Measurements from ENCODE around the gene KIF5A.

GRCh38 chr12:57624441-57625220 is 74.8 kb downstream of the KIF5A start:
- TF ChIP-seq CTCF (conservative IDR thresholded peaks at IDR 0.05; ENCODE audit: low read length) (no peak), EZH2phosphoT487 (IDR thresholded peaks at IDR 0.05; ENCODE audit: borderline replicate concordance) (no peak)

Measured in Loucy (cell line).